CD4-positive, alpha-beta T cell (primary cell): ENCODE results near the gene SHMT2. TPM values are rescaled to one million over a fixed set of nuclear protein-coding genes. Genes with fewer than 3 reads are reported as not detected.

ENCODE experiments used
- ATAC-seq: fragments of 200-7000 bp; cut with Tn5 transposase; one replicate; pipeline ENCODE4 v1.10.0; 2022; ENCODE audit warnings: mild to moderate bottlenecking; ENCODE audit not compliant: poor library complexity
- CTCF ChIA-PET: fragments of 350-600 bp; sonication (Branson Sonifier 250); formaldehyde crosslinking; loops from one replicate; lab custom pipeline; 2021; ENCODE audit warnings: antibody characterized with exemption, inconsistent platforms; lab: Charles Lee
- POLR2A ChIA-PET: fragments of 350-600 bp; sonication (Branson Sonifier 250); formaldehyde crosslinking; loops from one replicate; lab custom pipeline; 2021; ENCODE audit warnings: antibody characterized with exemption, inconsistent platforms; lab: Charles Lee
- DNase-seq, 14 experiments: peaks; one replicate each; pipeline ENCODE4 v3.0.0-alpha.2; 2013 to 2020; ENCODE audit warnings: mixed read lengths in 2 of 14
- H3K27ac ChIP-seq, 2 donors: one replicate each; pipeline versions ENCODE4 v1.5.1 to v1.7.0; 2013; ENCODE audit warnings: low read length in 2 of 2, low read depth in 1 of 2, mild to moderate bottlenecking in 1 of 2
- H3K27me3 ChIP-seq, 2 experiments: 1 replicate in 1 of 2; 2 replicates in 1 of 2; pipeline versions ENCODE4 v1.6.1 to v1.7.0; 2013; ENCODE audit warnings: low read length in 2 of 2, control low read depth in 1 of 2, mild to moderate bottlenecking in 1 of 2, moderate library complexity in 1 of 2; ENCODE audit not compliant: insufficient read depth in 2 of 2, control insufficient read depth in 1 of 2
- H3K36me3 ChIP-seq: one replicate; pipeline ENCODE4 v1.6.1; 2013; ENCODE audit warnings: low read length, control low read depth; ENCODE audit not compliant: insufficient read depth
- H3K4me1 ChIP-seq: one replicate; pipeline ENCODE4 v1.6.1; 2013; ENCODE audit warnings: low read length, control low read depth; ENCODE audit not compliant: insufficient read depth
- H3K4me3 ChIP-seq: one replicate; pipeline ENCODE4 v1.5.1; 2013; ENCODE audit warnings: mild to moderate bottlenecking, low read length, moderate library complexity
- H3K9me3 ChIP-seq, 2 experiments: 1 replicate in 1 of 2; 2 replicates in 1 of 2; pipeline versions ENCODE4 v1.6.1 to v1.7.0; 2013; ENCODE audit warnings: low read length in 2 of 2, mild to moderate bottlenecking in 2 of 2, control low read depth in 1 of 2, moderate library complexity in 1 of 2; ENCODE audit not compliant: control insufficient read depth in 1 of 2, insufficient read depth in 1 of 2
- H3K27ac Mint-ChIP-seq: one replicate; pipeline ENCODE4 v1.8.0; 2020; ENCODE audit warnings: mixed read lengths
- H3K27me3 Mint-ChIP-seq: one replicate; pipeline ENCODE4 v1.8.0; 2021; ENCODE audit warnings: mixed read lengths
- H3K36me3 Mint-ChIP-seq: one replicate; pipeline ENCODE4 v1.8.0; 2021; ENCODE audit warnings: low read depth, mixed read lengths
- H3K4me1 Mint-ChIP-seq: one replicate; pipeline ENCODE4 v1.8.0; 2021; ENCODE audit warnings: low read depth, mixed read lengths
- H3K4me3 Mint-ChIP-seq: one replicate; pipeline ENCODE4 v1.8.0; 2020; ENCODE audit warnings: mild to moderate bottlenecking, mixed read lengths
- H3K9me3 Mint-ChIP-seq: one replicate; pipeline ENCODE4 v1.8.0; 2020; ENCODE audit warnings: mixed read lengths
- intact Hi-C, 2 experiments: fragments of 100-400 bp; cut with DNase I in 1 of 2; cut with micrococcal nuclease in 1 of 2; formaldehyde crosslinking; loops; one replicate each; pipeline versions ENCODE4 v1.15.1 to v1.9.0; 2023 to 2025; cut with DNase I, micrococcal nuclease
- total RNA-seq, 174 experiments: library from RNA in 2 of 174; stranded (reverse) in 2 of 174; gene quantifications; one replicate each; pipeline ENCODE4 v1.2.3 and lab custom pipeline; 2021 to 2026
- TF ChIP-seq, protein P1 (sequence below): fragments of 200-600 bp; IDR thresholded peaks from one replicate; pipeline ENCODE4 v1.8.0; 2022; ENCODE audit warnings: antibody characterized with exemption, mild to moderate bottlenecking

SHMT2 gene
- total RNA-seq, 2 experiments from 2014 or later: 21.3 to 22.2 TPM

GRCh38 chr12:57181561-57182155 is 47.9 kb upstream of the SHMT2 start:
- no peak overlapping the region for H3K4me3 ChIP-seq
- H3K27ac ChIP-seq: no peak overlapping the region
- H3K27me3 ChIP-seq: no peaks in the 10 kb centered on the region
- no peaks in the 10 kb centered on the region for H3K9me3 Mint-ChIP-seq
- H3K36me3 Mint-ChIP-seq: no peaks in the 10 kb centered on the region
- CTCF ChIA-PET: interaction anchor here (4.4 kb wide), 1 partner anchor 56 kb away, joined by 63 read pairs; the partner anchor contains the start of gene LRP1
- no peak overlapping the region for H3K27ac Mint-ChIP-seq
- POLR2A ChIA-PET: interaction anchor here (1.0 kb wide), 1 partner anchor 54 kb away, joined by 3 read pairs; the partner anchor contains the start of gene LRP1
- DNase-seq: no peak
- no peaks in the 10 kb centered on the region for H3K27me3 Mint-ChIP-seq
- ATAC-seq: no peak
- H3K36me3 ChIP-seq: no peaks in the 10 kb centered on the region
- no peaks in the 10 kb centered on the region for H3K9me3 ChIP-seq
- intact Hi-C loops: loop anchor here (2.0 to 5.0 kb wide), 3 partner anchors 113 to 424 kb away; partner anchors contain the start of gene ZBTB39 (in 2 of the 2)
- TF ChIP-seq, protein P1, sequence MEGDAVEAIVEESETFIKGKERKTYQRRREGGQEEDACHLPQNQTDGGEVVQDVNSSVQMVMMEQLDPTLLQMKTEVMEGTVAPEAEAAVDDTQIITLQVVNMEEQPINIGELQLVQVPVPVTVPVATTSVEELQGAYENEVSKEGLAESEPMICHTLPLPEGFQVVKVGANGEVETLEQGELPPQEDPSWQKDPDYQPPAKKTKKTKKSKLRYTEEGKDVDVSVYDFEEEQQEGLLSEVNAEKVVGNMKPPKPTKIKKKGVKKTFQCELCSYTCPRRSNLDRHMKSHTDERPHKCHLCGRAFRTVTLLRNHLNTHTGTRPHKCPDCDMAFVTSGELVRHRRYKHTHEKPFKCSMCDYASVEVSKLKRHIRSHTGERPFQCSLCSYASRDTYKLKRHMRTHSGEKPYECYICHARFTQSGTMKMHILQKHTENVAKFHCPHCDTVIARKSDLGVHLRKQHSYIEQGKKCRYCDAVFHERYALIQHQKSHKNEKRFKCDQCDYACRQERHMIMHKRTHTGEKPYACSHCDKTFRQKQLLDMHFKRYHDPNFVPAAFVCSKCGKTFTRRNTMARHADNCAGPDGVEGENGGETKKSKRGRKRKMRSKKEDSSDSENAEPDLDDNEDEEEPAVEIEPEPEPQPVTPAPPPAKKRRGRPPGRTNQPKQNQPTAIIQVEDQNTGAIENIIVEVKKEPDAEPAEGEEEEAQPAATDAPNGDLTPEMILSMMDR: no peak
- peaks cover 6% of the 10 kb centered on the region for H3K4me1 ChIP-seq
- H3K4me3 Mint-ChIP-seq: no peak overlapping the region
- no peaks in the 10 kb centered on the region for H3K4me1 Mint-ChIP-seq

DNA sequence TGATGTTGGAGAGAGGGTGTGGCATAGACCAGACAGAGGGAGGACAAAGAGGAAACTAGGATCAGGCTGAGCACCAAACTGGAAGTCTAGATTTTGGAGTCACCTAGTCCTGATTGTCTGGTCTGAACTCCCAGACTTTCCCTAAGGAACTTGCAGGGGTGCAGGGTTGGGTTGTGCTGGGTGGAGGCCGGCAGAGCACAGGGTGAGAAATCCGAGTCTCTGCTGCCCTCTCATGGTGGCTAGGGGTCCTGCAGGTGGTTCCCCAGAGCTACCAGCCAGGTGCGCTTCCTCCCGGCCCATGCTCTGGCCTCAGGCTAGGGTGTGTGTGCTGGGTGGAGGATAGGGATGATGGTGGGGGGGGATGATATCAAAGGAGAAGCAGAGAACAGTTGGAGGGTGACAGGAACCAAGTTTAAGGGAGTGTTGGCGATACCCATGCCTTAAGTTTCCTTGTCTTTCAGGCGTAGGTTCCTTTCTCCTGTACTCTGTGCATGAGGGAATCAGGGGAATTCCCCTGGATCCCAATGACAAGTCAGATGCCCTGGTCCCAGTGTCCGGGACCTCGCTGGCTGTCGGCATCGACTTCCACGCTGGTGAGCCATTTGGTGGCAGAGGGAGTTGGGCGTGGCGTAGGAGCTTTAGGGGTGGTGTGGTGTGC is 46.5 kb upstream of the SHMT2 start:
- Histone ChIP-seq H3K4me3 (no peak overlapping the region), H3K4me1 (peaks cover 6% of the 10 kb centered on the region), H3K27me3 (no peaks in the 10 kb centered on the region), H3K27ac (no peak overlapping the region), H3K36me3 (no peaks in the 10 kb centered on the region), H3K9me3 (no peaks in the 10 kb centered on the region)
- no peaks in the 10 kb centered on the region for H3K4me1 Mint-ChIP-seq
- ChIA-PET POLR2A (interaction anchor here (0.6 to 1.0 kb wide), 4 partner anchors 55 to 114 kb away, joined by 3 to 6 read pairs (median 4); partner anchors contain the start of genes LRP1 and STAT6), CTCF (interaction anchor here (0.6 to 4.4 kb wide), 10 partner anchors 9 to 123 kb away, joined by 3 to 63 read pairs (median 4); partner anchors contain the start of genes LRP1 and STAT6)
- no peaks in the 10 kb centered on the region for H3K36me3 Mint-ChIP-seq
- H3K27ac Mint-ChIP-seq: no peak overlapping the region
- peak; percentile 100 for ATAC-seq
- H3K27me3 Mint-ChIP-seq: no peaks in the 10 kb centered on the region
- intact Hi-C loops: loop anchor here (1.0 to 5.0 kb wide), 5 partner anchors 59 to 426 kb away; partner anchors contain the start of gene ZBTB39 (in 2 of the 2)
- peak; percentile 66 to 88 (median 79) for DNase-seq
- H3K4me3 Mint-ChIP-seq: no peak overlapping the region
- no peaks in the 10 kb centered on the region for H3K9me3 Mint-ChIP-seq
- TF ChIP-seq, protein P1: peak; percentile 80

DNA sequence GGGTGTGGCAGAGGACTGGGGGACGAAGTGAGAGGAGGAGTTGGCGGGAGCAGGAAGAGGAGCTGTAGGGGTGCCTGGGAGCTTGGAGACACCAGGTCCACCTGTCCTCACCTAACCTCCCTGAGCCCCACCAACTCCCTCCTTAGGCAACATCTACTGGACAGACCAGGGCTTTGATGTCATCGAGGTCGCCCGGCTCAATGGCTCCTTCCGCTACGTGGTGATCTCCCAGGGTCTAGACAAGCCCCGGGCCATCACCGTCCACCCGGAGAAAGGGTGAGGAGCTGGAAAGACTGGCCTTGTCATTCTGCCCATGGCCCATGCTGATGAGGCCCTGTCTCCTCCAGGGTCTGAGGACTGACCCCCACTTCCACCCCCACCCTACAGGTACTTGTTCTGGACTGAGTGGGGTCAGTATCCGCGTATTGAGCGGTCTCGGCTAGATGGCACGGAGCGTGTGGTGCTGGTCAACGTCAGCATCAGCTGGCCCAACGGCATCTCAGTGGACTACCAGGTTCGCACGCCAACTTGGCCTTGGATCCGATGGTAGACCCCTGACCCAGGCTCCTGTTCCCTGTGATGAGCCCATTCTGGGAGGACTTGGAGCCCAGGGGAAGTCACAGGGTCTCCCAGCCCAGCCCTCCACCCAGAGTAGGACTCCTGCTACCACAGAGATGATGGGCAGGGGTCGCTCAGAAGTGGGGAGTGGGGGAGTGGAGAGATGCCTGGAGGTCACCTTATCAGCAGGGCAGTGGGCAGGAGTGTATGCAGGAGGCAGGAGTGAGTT is 45.4 kb upstream of the SHMT2 start:
- no peak overlapping the region for H3K4me3 ChIP-seq
- Mint-ChIP-seq H3K4me3 (no peak overlapping the region), H3K27ac (no peak overlapping the region), H3K9me3 (no peaks in the 10 kb centered on the region), H3K36me3 (no peaks in the 10 kb centered on the region), H3K27me3 (no peaks in the 10 kb centered on the region), H3K4me1 (no peaks in the 10 kb centered on the region)
- intact Hi-C loops: loop anchor here (1.0 to 5.0 kb wide), 5 partner anchors 60 to 427 kb away; partner anchors contain the start of gene ZBTB39 (in 2 of the 2)
- H3K4me1 ChIP-seq: peaks cover 6% of the 10 kb centered on the region
- no peak overlapping the region for H3K27ac ChIP-seq
- CTCF ChIA-PET: interaction anchor here (4.4 kb wide), 1 partner anchor 58 kb away, joined by 63 read pairs; the partner anchor contains the start of gene LRP1
- no peak for ATAC-seq
- POLR2A ChIA-PET: no interaction called here
- TF ChIP-seq, protein P1: no peak
- H3K9me3 ChIP-seq: no peaks in the 10 kb centered on the region
- no peaks in the 10 kb centered on the region for H3K36me3 ChIP-seq
- H3K27me3 ChIP-seq: no peaks in the 10 kb centered on the region
- DNase-seq: no peak
